GM12801 (cell line): ENCODE results near the gene KRTAP9-1.

ENCODE experiments used
- CTCF ChIP-seq: IDR thresholded peaks from one replicate; pipeline ENCODE4 v1.5.1; 2011; ENCODE audit warnings: control low read depth; ENCODE audit not compliant: insufficient read length; ENCODE audit errors: extremely low read depth

KRTAP9-1 gene

GRCh38 chr17:41186872-41187271 is 2.8 kb upstream of the KRTAP9-1 start:
- no peak for TF ChIP-seq CTCF

- no peak for TF ChIP-seq CTCF
These were observed 641 bp downstream of the KRTAP9-1 start for GRCh38 chr17:41190328-41190727.

GRCh38 chr17:41196068-41196467 is 6.4 kb downstream of the KRTAP9-1 start:
- no peak for TF ChIP-seq CTCF

- no peak for TF ChIP-seq CTCF
These were observed 9.9 kb downstream of the KRTAP9-1 start for GRCh38 chr17:41199421-41200078.

GRCh38 chr17:41211845-41212466 is 22.3 kb downstream of the KRTAP9-1 start:
- TF ChIP-seq CTCF: no peak

GRCh38 chr17:41212524-41213169 is 23.0 kb downstream of the KRTAP9-1 start:
- TF ChIP-seq CTCF: no peak

- no peak for TF ChIP-seq CTCF
These were observed 26.0 kb downstream of the KRTAP9-1 start for GRCh38 chr17:41215681-41216080.
